Ascending aorta (tissue), 2 donors: ENCODE results near the gene MTCL1. TPM values are rescaled to one million over a fixed set of nuclear protein-coding genes. Genes with fewer than 3 reads are reported as not detected.

Experiments used
- DNase-seq, 2 donors: peaks; one replicate each; pipeline ENCODE4 v3.0.0-alpha.2; 2019; ENCODE audit warnings: low spot score in 2 of 2
- H3K27ac ChIP-seq, 2 donors: fragments of 200-600 bp; sonication (generic); one replicate each; pipeline ENCODE4 v1.5.1; 2016 to 2017; ENCODE audit warnings: mild to moderate bottlenecking in 1 of 2
- H3K27me3 ChIP-seq: fragments of 200-600 bp; sonication (generic); one replicate; pipeline ENCODE4 v1.5.1; 2017
- H3K36me3 ChIP-seq, 2 donors: fragments of 200-600 bp; sonication (generic); one replicate each; pipeline ENCODE4 v1.5.1; 2016
- H3K4me1 ChIP-seq, 2 donors: fragments of 200-600 bp; sonication (generic); one replicate each; pipeline ENCODE4 v1.5.1; 2016 to 2017; ENCODE audit warnings: mild to moderate bottlenecking in 1 of 2
- H3K4me3 ChIP-seq, 2 donors: fragments of 200-600 bp; sonication (generic); one replicate each; pipeline ENCODE4 v1.5.1; 2016 to 2017; ENCODE audit warnings: mild to moderate bottlenecking in 1 of 2
- H3K9me3 ChIP-seq, 2 donors: fragments of 200-600 bp; sonication (generic); one replicate each; pipeline ENCODE4 v1.5.1; 2016
- CTCF ChIP-seq, 3 experiments: fragments of 200-600 bp in 2 of 3; fragments of 450-650 bp in 1 of 3; sonication (generic) in 2 of 3; IDR thresholded peaks; one replicate each; pipeline ENCODE4 v1.5.1; 2016 to 2019; ENCODE audit warnings: antibody characterized with exemption in 3 of 3, mild to moderate bottlenecking in 1 of 3, moderate library complexity in 1 of 3
- intact Hi-C: fragments of 100-400 bp; cut with DNase I; formaldehyde crosslinking; loops from one replicate; pipeline ENCODE4 v1.15.1; 2023
- total RNA-seq: library from RNA; depleted of rRNA; stranded (reverse); fragments of >200 nt; gene quantifications from one replicate; pipeline ENCODE4 v1.1.0, GENCODE V29; 2016

MTCL1 gene
- total RNA-seq, 1 donor from 2014 or later, result 105 TPM

- Histone ChIP-seq H3K4me1 (no peaks in the 10 kb centered on the region), H3K36me3 (no peaks in the 10 kb centered on the region), H3K9me3 (no peaks in the 10 kb centered on the region), H3K27ac (no peak overlapping the region), H3K4me3 (no peak overlapping the region), H3K27me3 (no peaks in the 10 kb centered on the region)
- intact Hi-C loops, result no loop called here
- TF ChIP-seq CTCF (IDR thresholded peaks at IDR 0.05), result no peak
- no peak for DNase-seq
These were observed 79.9 kb downstream of the MTCL1 start for GRCh38 chr18:8785261-8785660.

DNA sequence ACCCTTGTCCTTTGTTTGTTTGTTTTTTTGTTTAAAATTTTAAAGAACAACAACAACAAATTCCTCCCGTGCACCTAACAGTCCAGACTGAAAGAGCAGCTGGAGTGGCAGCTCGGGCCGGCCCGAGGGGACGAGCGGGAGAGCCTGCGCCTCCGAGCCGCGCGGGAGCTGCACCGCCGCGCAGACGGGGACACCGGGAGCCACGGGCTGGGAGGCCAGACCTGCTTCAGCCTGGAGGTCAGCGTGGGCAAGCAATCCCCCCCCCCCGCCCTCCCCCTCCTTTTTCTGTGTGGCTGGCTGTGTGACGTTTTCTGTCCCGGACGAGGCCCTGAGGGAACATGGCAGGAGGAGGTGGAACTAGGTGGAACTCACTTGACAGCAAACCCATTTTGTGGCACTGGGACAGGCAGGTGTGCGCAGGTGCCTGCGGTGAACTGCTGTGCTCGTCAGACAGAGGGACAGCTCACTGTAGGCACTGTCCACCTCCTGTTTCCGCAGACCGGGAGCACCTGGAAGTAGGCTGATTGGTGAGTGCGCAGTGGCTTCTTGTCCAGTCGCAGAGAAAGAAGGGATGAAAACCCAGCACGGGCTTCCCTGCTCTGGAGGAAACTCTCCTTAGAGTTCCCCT, 80.6 kb downstream of the MTCL1 start:
- no peak for DNase-seq
- Histone ChIP-seq H3K27ac (no peak overlapping the region), H3K27me3 (no peaks in the 10 kb centered on the region), H3K4me3 (no peak overlapping the region), H3K36me3 (no peaks in the 10 kb centered on the region), H3K9me3 (no peaks in the 10 kb centered on the region), H3K4me1 (no peaks in the 10 kb centered on the region)
- intact Hi-C loops, result no loop called here
- TF ChIP-seq CTCF (IDR thresholded peaks at IDR 0.05), result no peak

DNA sequence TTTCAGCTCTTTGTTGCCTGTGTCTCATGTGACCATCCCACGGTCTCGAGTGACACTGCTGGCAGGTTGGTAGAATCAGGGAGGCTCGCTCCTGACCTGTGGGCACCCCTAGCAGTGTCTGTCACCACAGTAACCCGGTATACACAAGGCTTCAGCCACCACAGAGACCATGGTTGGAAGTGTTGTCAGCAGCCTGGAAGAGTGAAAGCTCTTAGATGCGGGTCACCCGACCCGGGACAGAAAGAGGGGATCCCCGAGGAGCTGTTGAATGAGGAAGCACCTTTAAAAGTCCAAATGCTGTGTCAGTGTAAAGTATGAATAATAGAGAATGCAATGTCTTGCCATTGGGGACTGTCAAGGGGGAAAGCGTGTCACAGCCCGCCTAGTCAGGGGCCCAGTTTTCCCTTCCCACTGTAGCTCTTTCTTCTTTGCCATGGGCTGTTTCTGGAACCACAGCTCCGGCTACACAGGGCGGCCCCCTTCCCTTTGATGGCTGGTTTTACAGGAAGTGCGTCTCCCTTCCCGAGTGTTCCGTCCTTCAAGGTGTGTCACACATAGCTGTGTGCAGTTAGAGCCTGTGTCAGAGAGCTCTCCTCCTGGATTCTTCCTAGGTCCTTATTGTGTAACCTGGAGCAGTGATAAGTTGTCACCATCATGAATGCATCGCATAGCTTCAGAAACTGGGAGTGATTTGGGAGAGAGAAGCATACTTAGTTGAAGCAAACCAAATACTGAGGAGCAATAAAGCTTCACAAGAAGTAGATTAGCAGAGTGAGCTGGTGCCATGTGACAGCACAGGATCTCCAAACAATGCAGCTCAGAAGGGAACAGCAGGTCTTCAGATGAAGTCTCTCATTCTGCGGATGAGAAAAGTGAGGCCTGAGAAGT, 81.4 kb downstream of the MTCL1 start:
- TF ChIP-seq CTCF (IDR thresholded peaks at IDR 0.05), result no peak
- intact Hi-C loops, result no loop called here
- H3K4me3 ChIP-seq, result no peak overlapping the region
- no peaks in the 10 kb centered on the region for H3K36me3 ChIP-seq
- no peaks in the 10 kb centered on the region for H3K4me1 ChIP-seq
- H3K27me3 ChIP-seq, result no peaks in the 10 kb centered on the region
- H3K27ac ChIP-seq, result no peak overlapping the region
- H3K9me3 ChIP-seq, result no peaks in the 10 kb centered on the region
- peak in 1 of 2 donors; percentile 33 for DNase-seq

DNA sequence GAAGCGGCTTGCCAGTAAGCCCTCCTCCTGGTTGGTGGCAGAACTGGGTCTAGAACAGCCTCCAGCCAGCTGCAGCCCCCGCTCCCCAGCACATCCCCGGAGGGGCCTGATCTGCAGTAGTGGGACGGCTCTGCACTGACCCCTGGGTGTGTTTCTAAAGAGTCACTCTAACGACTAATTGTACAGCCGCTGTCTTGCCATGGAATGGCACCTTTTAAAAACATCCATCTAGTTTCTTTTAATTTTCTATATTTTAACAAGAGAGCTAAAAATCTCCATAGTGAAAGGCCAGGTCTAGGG, 82.0 kb downstream of the MTCL1 start:
- TF ChIP-seq CTCF (IDR thresholded peaks at IDR 0.05), result no peak
- intact Hi-C loops, result no loop called here
- DNase-seq, result peak in 1 of 2 donors; percentile 38
- Histone ChIP-seq H3K4me3 (no peak overlapping the region), H3K27me3 (no peaks in the 10 kb centered on the region), H3K4me1 (no peaks in the 10 kb centered on the region), H3K36me3 (no peaks in the 10 kb centered on the region), H3K27ac (no peak overlapping the region), H3K9me3 (no peaks in the 10 kb centered on the region)

DNA sequence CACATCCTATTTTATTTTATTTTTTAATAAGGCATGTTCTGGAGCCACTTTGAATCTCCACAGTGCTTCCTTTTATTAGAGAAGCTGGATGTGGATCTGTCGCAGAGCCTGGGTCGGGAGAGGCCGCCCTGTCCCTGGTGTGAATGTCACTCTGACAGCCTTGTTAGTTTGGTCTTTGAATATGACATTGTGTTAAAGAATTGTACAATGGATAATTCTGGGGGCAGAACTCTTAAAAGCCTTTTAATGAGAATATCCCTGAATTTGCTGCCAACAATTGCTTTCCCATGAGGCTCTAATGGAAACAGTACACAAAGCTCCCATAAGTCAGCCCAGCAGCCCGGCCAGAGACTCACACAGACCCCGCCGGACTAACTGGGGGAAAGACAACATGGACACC, 82.4 kb downstream of the MTCL1 start:
- Histone ChIP-seq H3K4me3 (no peak overlapping the region), H3K36me3 (no peaks in the 10 kb centered on the region), H3K4me1 (no peaks in the 10 kb centered on the region), H3K9me3 (no peaks in the 10 kb centered on the region), H3K27me3 (no peaks in the 10 kb centered on the region), H3K27ac (no peak overlapping the region)
- peak in 1 of 2 donors; percentile 2 for DNase-seq
- no peak for TF ChIP-seq CTCF (IDR thresholded peaks at IDR 0.05)
- intact Hi-C loops, result no loop called here
